NCI-H748 (cell line): ENCODE data around the gene ZFYVE21.
"Not testable (repeated sequence)": the region's sequence is repeated elsewhere in the genome, so short reads cannot be mapped to it uniquely, and the experiment has no call there.

ENCODE experiments used
- DNase-seq: peaks from one replicate; lab custom pipeline; 2025; ENCODE audit not compliant: unreplicated experiment; lab: John Stamatoyannopoulos, UW

Gene ZFYVE21

DNA sequence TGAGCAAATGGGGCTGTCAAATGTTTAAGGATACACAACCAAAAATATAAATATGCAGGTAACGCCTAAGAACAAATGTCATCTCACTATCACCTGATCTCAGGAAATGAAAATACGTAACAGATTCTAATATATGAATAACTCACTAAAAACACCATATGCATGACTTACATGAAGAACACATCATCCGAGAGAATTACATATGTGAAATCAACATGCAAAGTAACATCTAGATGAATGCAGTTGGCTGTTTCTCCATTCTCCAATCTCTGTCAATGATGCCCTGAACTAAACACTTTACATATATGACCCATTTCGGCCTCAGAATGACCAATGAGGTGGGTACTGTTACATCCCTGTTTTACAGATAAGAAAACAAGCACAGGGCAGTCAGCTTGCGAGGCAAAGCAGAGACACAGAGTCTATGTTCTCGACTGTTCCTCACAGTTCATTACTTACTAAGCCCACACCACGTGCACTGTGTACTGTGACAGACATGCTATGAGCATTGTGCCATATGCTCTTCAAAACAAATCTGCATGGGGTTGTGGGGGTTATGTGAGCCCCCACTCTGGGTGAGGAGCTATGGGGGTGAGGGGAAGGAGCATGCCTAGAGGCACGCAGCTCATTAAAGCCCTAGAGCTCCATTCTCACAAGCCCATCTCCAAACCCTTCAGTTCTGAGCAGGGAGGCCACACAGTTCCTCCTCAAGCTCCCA is 42.6 kb downstream of the ZFYVE21 start:
- no peak for DNase-seq

DNA sequence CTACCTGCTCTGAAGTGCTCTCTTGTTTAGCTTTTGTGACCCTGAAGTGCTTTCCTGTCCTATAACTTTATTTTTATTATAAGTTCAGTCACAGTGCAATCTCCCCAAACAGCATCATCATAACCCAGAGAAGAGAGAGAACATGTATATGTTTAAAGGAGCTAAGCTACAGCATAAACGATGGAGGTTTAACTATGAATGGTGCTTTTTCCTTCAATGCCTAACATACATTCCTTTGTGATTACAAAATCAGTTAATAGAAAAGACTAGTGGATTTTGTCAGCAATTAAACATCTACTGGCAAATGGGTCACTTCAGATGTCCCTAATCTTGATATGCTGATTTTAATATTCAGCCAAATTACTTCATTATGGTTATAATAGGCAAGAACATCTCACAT is 46.4 kb downstream of the ZFYVE21 start:
- no peak for DNase-seq

GRCh38 chr14:103762541-103762940 is 46.9 kb downstream of the ZFYVE21 start:
- DNase-seq: no peak

DNA sequence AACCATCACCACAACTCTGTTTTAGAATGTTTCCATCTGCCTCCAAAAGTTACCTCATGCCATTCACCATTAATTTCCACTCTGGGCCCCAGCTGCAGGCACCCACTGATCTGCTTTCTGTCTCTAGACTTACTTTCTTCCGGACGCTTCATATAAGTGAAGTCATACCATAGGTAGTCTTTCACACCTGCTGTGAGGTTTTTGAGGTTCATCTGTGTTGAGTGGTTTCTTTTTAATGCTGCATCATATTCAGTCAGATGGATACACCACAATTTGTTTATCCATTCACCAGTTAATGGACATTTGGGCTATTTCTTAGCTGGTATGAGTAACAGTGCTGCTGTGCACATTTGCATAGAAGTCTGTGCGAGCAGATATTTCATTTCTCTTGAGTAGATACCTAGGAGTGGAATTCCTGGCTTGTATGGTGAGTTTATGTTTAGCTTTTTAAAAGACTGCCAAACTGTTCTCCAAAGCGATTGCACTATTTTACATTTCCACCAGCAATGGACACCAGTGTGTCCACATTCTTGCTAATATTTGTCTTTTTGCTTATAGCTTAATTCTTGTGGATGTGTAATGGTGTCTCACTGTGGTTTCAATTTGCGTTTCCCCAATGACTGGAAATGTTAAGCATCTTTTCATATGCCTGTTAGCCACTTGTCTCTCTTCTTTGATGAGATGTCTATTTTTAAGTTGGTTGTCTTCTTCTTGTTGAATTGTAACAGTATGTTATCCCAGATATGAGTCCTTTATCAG is 48.3 kb downstream of the ZFYVE21 start:
- no peak for DNase-seq

DNA sequence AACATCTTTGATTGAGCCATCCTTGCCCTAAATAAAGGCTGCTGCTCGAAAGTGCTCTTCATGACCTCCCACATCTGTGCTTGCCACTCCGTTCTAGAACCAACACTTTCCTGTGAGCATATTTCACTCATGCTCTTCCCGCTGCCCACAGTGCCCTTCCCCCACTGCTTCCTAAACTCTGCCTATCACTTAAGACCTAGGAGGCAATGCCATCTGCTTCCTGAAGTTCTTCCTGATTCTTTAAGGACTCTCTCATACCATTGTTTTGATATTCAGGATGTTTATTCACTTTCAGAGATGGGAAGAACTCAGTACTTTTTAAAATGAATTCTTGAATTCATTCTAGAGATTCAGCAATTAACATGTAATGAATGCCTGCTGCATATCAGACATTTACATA is 49.9 kb downstream of the ZFYVE21 start:
- no peak for DNase-seq

DNA sequence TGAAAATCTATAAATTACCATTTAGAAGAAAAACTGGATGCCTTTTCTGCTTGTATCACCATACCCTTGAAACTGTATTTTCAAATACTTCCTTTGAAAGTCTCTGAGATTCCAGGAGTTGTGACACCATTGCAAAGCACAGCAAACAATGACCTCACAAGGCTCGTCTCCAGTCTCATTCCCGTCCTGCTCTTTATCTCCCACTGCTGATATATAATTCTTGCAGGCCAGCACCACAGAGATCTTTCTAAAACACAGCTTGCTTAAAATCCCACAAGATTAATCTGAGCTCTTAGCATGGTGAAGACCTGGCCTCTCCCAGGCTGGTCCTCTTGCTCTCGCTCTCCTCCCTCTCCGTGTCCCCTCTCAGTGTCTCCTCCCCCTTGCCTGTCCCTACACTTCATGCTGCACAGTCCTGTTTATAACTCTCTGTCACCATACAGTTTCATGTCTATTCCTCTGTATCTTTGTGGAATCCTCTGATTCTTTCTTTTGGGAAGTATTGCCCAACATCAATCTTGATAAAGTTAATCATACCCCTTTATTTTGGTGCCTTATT is 51.8 kb downstream of the ZFYVE21 start:
- DNase-seq: no peak

DNA sequence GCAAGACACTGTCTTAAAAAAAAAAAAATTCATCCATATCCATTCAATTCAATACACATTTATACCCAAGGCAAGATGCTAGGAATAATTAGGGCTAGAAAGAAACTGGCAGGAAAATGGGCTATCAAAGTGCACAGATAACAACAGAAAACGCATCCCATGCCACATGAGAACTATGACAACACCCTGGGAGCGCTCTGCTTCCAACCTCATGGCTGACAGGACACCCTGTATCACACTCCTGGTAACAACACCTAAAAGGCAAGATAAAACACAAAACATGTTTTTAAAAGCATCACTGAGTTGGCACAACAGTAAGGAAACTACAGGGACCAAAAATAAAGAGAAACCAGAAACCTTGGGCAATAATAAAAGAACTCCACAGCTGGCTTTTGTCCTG is 54.9 kb downstream of the ZFYVE21 start:
- no peak for DNase-seq

DNA sequence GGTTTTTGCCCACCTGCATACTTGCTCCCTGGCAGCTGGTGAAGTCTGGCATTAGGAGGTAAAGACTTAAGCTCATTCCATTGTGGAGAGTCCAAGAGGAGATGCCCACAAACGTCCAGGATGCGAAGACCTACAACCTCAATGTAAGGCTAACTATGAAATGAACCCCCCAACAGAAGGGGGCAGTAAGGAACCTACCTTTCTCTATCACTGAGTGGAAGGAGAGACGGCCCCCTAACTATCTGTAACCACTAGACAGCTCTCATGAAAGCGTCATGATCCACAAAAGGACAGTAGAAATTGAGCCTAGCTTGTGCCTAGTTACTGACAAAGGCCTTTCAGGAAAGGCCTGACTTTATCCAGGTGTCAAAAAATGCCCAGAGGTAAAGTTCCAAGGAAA is 55.3 kb downstream of the ZFYVE21 start:
- DNase-seq: no peak

GRCh38 chr14:103772078-103772712 is 56.6 kb downstream of the ZFYVE21 start:
- no peak for DNase-seq

DNA sequence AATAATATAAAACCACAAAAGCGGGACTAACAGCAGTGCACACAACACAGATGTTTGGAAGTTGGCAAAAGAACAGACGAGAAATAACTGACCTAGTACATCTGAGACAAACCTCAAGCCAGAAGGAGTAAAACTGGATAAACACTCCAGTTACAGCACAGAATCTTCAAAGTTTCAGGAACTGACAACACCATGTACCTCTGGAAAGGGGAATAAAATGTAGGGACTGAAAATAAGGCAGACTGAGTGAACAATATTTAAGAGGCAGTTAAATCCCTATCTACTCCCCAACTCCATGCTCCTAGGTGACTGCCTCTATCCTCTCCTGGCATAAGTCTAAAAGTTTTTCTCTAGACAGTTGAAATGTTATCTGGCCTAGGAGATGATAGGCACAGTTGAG is 57.9 kb downstream of the ZFYVE21 start:
- no peak for DNase-seq

GRCh38 chr14:103775506-103775905 is 59.9 kb downstream of the ZFYVE21 start:
- DNase-seq: no peak

DNA sequence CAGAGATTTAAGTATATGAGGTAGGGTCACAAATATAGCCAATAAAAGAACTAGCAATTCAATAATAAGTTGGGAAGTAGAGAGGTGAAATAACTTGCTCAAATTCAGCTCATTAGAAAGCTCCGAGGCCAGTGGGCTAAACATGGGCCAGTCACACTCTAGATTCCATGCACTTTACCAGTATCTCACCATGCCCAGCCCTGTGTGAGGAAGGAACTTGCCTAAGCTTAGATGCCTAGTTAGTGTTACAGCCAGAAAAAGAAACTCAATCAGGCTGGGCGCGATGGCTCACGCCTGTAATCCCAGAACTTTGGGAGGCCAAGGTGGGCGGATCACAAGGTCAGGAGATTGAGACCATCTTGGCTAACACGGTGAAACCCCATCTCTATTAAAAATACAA is 60.7 kb downstream of the ZFYVE21 start:
- DNase-seq: not testable (repeated sequence)

GRCh38 chr14:103782376-103782775 is 66.8 kb downstream of the ZFYVE21 start:
- no peak for DNase-seq
